Measurements from ENCODE around the gene BCORL1. TPM values are rescaled to one million over a fixed set of nuclear protein-coding genes. Genes with fewer than 3 reads are reported as not detected.

Gene BCORL1
- total RNA-seq, 2 donors from 2014 or later, result 9.9 to 18.8 TPM

DNA sequence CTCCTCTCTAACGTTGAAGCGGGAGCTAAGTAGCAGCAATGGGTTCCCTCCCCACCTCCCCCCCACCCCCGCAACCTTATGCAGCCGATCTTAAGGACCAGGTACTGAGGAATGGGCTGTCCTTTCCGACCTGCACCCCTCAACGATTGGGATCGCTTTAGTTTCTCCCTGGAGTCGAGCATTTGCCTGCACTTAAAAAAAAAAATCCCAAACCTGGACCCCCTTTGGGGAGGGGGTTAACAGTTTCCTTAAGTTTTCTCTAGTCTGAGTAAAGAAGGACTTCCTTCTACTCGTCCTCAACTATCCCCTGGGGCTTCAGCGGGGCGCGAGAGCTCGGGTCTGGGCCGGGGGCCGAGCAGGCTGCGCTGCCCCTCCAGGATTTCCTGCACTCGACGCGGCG is 25.7 kb upstream of the BCORL1 start:
- no peak for ATAC-seq
- Mint-ChIP-seq H3K27me3 (peaks cover 0 to 8% of the 10 kb centered on the region in 2 donors), H3K4me3 (peak overlapping the region; percentile 40), H3K27ac (no peak overlapping the region), H3K36me3 (no peaks in the 10 kb centered on the region), H3K4me1 (ENCODE audit: low read depth in 2 of 2) (peaks cover 16 to 17% of the 10 kb centered on the region in 2 donors), H3K9me3 (no peaks in the 10 kb centered on the region)
- no peak for DNase-seq (ENCODE audit: low spot score)

DNA sequence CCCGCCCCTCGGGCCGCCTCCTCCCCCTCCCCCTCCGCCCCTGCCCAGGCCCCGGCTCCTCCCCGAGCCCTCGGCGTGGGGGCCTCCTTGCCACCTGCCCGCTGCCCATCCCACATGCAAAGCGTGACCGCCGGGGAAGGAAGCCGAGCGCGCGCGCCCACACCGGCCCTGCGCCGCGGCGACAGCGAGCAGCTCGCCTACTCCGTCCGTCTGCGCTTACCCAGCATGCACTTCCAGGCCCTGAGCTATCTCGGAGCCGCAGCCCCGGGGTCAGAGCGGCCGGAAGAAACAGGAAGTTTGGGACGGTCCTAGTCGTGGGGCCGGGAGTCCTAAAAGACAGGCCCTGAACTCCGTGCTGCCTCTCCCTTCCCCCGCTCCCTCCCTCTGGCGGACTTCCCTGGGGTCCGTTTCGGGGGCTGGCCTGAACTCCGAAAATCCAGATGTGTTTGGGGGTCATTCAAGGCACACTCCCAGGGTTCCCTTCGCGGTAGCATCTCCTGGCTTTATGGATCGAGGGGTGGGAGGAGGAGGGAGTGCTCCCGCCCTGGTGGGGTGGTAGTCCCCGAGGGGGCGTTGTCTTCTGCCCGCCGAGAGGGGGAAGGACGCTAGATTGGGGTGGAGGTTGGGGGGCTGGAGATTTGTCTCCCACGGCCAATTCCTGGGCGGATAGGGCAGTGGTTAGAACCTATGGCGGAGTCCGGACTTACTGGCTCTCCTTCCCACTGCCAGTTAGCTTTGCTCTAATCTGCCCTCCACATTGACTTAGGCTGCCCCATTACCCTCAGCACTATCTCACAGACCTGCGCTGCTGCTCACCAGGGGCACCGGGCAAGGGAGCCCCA is 25.0 kb upstream of the BCORL1 start:
- H3K36me3 Mint-ChIP-seq, result no peaks in the 10 kb centered on the region
- ATAC-seq, result peak; percentile 84 to 85
- peak; percentile 79 for DNase-seq (ENCODE audit: low spot score)
- H3K9me3 Mint-ChIP-seq, result no peaks in the 10 kb centered on the region
- H3K4me3 Mint-ChIP-seq, result peak overlapping the region; percentile 54
- peak overlapping the region; percentile 23 to 70 for H3K27ac Mint-ChIP-seq
- H3K27me3 Mint-ChIP-seq, result peaks cover 0 to 8% of the 10 kb centered on the region in 2 donors
- H3K4me1 Mint-ChIP-seq (ENCODE audit: low read depth in 2 of 2), result peaks cover 18 to 20% of the 10 kb centered on the region in 2 donors

DNA sequence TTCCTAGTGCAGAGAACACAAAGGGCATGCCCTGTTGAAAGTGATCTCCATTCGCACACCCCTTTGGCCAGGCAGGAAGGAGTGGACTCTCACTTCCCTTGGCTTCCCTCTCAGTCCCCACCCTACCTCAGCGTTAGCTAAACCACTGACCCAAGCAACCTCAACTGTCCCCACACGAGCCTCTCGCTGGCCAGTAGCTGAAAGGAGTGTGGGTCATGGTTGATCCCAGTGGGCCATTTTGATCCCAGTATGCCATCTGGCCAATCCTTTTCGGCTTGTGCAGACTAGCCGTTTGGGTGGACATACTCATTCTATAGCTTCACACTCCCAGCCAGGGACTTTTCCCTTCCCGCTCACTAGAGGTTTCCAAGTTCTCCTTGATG is 24.4 kb upstream of the BCORL1 start:
- no peaks in the 10 kb centered on the region for H3K36me3 Mint-ChIP-seq
- no peak for DNase-seq (ENCODE audit: low spot score)
- ATAC-seq, result no peak
- H3K4me1 Mint-ChIP-seq (ENCODE audit: low read depth in 2 of 2), result peaks cover 13 to 19% of the 10 kb centered on the region in 2 donors
- H3K9me3 Mint-ChIP-seq, result no peaks in the 10 kb centered on the region
- peak overlapping the region; percentile 54 for H3K4me3 Mint-ChIP-seq
- peaks cover 0 to 8% of the 10 kb centered on the region in 2 donors for H3K27me3 Mint-ChIP-seq
- peak overlapping the region; percentile 23 to 70 for H3K27ac Mint-ChIP-seq

DNA sequence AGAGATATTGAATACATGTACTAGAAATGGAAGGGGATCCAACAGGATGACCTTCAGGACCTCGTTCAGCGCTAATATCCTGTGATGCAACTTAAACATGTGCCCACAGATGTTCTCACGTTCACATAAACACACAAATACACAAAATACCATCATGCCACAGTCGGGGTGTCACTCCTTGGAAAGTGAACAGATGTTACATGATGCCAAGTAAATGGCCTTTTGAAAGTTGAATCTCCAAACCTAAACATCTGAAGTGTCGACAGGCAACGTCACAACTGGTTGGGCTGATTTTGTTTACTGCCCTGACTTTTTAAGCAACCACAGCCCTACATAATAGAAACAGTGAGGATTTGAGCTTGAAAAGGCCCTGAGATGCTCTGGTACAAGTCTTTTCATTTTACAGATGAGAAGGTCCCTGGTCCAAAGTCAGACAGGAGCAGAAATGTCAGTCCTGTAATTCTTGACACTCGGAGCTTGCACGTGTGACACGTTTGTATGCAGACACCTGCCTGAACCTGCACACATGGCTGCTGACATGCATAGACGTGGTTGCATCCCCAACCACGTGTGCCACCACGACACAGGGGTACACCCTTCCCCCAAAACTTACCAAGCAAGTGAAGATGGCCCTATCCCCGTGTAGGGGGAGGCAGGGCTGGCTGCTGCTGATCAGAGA is 23.5 kb upstream of the BCORL1 start:
- Mint-ChIP-seq H3K4me3 (no peak overlapping the region), H3K27ac (no peak overlapping the region), H3K4me1 (ENCODE audit: low read depth in 2 of 2) (peaks cover 13 to 22% of the 10 kb centered on the region in 2 donors), H3K27me3 (peaks cover 0 to 8% of the 10 kb centered on the region in 2 donors), H3K36me3 (no peaks in the 10 kb centered on the region), H3K9me3 (no peaks in the 10 kb centered on the region)
- DNase-seq (ENCODE audit: low spot score), result no peak
- no peak for ATAC-seq

DNA sequence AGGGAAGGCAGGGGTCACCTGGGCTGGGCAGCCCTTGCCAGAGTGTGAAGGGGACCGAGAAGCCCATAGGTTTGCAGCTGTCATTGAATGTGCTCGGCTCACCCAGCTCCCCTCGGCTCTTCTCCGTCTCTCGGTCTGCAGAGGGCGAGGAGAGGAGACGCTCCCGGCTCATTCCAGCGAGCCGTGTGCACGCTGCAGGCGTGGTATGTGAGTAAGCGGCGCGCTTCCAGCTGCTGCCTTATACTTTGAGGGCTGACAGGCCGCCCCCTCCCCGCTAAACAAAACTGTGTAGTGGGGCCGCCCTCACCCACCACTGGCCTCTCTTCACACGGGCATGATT is 23.0 kb upstream of the BCORL1 start:
- no peaks in the 10 kb centered on the region for H3K36me3 Mint-ChIP-seq
- no peak for ATAC-seq
- no peaks in the 10 kb centered on the region for H3K9me3 Mint-ChIP-seq
- peaks cover 0 to 8% of the 10 kb centered on the region in 2 donors for H3K27me3 Mint-ChIP-seq
- H3K27ac Mint-ChIP-seq, result no peak overlapping the region
- no peak for DNase-seq (ENCODE audit: low spot score)
- peaks cover 13 to 22% of the 10 kb centered on the region in 2 donors for H3K4me1 Mint-ChIP-seq (ENCODE audit: low read depth in 2 of 2)
- H3K4me3 Mint-ChIP-seq, result no peak overlapping the region

DNA sequence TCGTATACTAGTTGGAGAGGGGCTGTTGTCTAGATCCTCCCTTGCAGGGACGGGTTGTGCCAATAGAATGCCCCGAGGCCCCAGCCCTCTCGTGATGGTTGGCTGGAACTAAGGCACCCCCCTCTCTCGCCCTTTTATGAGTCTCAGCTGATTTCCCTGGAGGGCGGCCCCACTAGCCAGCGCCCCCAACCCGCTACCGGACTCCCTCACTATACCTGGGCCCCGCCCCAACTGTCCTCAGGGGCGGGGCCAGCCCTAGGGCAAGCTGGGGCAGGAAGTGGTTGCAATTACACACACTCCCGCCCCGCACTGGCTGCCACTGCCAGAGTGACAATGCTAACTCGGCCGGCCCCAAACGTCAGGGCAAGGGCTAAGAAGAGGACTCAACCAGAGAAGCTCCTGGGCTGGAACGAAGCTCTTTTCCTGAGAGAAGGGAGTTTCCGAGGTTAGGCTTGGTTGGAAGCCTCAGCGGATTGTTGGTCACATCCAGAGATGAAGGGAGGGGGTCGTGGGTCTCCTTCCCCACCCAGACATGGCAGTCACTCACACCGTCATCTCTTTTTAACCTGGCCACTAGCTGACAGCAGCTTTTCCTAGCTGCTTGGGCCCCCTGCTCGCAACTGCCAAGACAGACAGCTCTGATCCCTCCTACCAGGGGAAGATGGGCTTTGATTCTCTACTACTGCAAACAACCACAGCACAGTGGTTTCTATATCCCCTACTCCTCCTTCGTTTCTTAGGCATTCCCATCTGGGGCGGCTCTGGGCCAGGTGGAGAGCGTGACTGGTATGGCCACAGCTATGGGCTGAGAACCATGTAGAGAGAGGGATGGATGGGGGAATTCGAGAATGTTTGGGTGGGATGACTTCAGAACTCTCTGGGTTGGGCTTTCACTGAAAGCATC is 21.0 kb upstream of the BCORL1 start:
- Mint-ChIP-seq H3K27me3 (peaks cover 0 to 8% of the 10 kb centered on the region in 2 donors), H3K27ac (peak overlapping the region; percentile 78 to 86), H3K36me3 (no peaks in the 10 kb centered on the region), H3K9me3 (no peaks in the 10 kb centered on the region), H3K4me1 (ENCODE audit: low read depth in 2 of 2) (peaks cover 13 to 22% of the 10 kb centered on the region in 2 donors), H3K4me3 (peak overlapping the region; percentile 74)
- peak; percentile 92 to 96 for ATAC-seq
- peak; percentile 83 for DNase-seq (ENCODE audit: low spot score)

DNA sequence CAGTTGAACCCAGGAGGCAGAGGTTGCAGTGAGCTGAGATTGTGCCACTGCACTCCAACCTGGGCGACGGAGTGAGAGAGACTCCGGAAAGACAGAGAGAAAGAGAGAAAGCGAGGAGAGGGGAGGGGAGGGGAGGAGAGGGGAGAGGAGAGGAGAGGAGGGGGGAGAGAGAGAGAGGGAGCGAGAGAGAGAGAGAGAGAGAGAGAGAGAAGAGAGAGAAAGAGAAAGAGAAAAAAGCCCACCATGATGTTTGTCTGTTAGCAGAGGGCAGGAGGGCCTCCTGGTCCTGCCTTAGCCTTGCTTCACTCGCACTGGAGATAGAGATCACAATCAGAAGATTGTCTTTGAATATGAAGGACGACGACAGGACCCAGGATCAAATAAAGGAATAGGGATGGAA is 18.7 kb upstream of the BCORL1 start:
- H3K9me3 Mint-ChIP-seq, result no peaks in the 10 kb centered on the region
- H3K4me1 Mint-ChIP-seq (ENCODE audit: low read depth in 2 of 2), result peaks cover 7 to 12% of the 10 kb centered on the region in 2 donors
- no peak overlapping the region for H3K4me3 Mint-ChIP-seq
- ATAC-seq (no peak), DNase-seq (ENCODE audit: low spot score) (no peak)
- peaks cover 0 to 3% of the 10 kb centered on the region in 2 donors for H3K27me3 Mint-ChIP-seq
- H3K36me3 Mint-ChIP-seq, result no peaks in the 10 kb centered on the region
- H3K27ac Mint-ChIP-seq, result no peak overlapping the region

DNA sequence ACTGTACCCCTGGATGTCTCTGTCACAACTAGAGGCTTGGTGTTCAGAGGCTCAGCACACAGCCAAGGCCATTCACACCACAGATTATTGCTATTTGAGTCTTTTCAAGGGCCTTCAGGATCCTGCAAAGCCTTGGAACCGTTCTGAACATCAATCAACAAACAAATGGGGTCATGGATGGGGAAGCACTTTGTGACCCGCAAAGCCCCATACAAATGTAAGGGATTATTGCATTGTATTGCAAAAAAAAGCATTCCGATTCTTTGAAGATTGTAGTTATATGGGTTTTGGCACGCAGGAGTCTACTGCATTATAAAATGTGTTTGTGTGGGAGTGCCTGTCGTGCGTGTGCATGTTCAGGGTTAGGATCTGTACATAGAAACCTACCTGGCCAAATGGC is 17.3 kb upstream of the BCORL1 start:
- no peaks in the 10 kb centered on the region for H3K27me3 Mint-ChIP-seq
- no peak overlapping the region for H3K27ac Mint-ChIP-seq
- ATAC-seq (no peak), DNase-seq (ENCODE audit: low spot score) (no peak)
- no peaks in the 10 kb centered on the region for H3K9me3 Mint-ChIP-seq
- no peak overlapping the region for H3K4me3 Mint-ChIP-seq
- no peaks in the 10 kb centered on the region for H3K36me3 Mint-ChIP-seq
- H3K4me1 Mint-ChIP-seq (ENCODE audit: low read depth in 2 of 2), result peaks cover 7 to 12% of the 10 kb centered on the region in 2 donors

DNA sequence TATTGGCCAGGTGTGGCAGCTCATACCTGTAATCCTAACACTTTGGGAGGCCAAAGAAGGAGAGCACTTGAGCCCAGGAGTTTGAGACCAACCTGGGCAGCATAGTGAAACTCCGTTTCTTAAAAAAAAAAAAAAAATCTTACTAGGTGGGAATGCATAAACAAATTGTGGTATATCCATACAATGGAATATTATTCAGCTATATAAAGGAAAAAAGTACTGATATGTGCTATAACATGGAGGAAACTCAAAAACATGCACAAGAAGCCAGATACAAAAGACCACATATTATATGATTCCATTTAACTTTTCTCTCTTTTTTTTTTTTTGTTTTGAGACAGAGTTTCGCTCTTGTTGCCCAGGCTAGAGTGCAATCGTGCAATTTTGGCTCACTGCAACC is 13.5 kb upstream of the BCORL1 start:
- H3K9me3 Mint-ChIP-seq, result no peaks in the 10 kb centered on the region
- ATAC-seq (no peak), DNase-seq (ENCODE audit: low spot score) (no peak)
- H3K4me1 Mint-ChIP-seq (ENCODE audit: low read depth in 2 of 2), result no peaks in the 10 kb centered on the region
- H3K4me3 Mint-ChIP-seq, result no peak overlapping the region
- H3K27ac Mint-ChIP-seq, result no peak overlapping the region
- H3K36me3 Mint-ChIP-seq, result no peaks in the 10 kb centered on the region
- H3K27me3 Mint-ChIP-seq, result peaks cover 8 to 9% of the 10 kb centered on the region in 2 donors

DNA sequence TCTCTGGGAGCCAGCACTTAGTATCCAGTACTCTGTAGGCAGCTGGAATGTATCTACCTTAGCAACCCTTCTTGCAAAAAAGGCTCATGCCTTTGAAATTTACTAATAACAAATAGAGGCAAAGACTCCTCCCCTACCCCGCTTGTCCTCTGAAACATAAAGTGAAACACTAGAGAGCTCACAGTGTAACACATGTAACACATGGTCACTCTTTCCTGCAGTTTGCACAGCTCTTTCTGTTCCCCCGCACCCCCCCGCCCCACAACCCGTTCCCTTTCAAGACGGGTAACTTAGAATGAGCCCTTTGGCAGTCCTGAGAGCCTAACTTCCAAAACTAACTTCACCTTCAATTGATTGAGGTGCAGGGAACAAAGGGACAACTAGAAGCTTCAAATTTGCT is 6.0 kb upstream of the BCORL1 start:
- peaks cover 8 to 12% of the 10 kb centered on the region in 2 donors for H3K27me3 Mint-ChIP-seq
- H3K27ac Mint-ChIP-seq, result no peak overlapping the region
- ATAC-seq (no peak), DNase-seq (ENCODE audit: low spot score) (no peak)
- H3K9me3 Mint-ChIP-seq, result no peaks in the 10 kb centered on the region
- peaks cover 3 to 4% of the 10 kb centered on the region in 2 donors for H3K4me1 Mint-ChIP-seq (ENCODE audit: low read depth in 2 of 2)
- H3K36me3 Mint-ChIP-seq, result no peaks in the 10 kb centered on the region
- H3K4me3 Mint-ChIP-seq, result no peak overlapping the region

DNA sequence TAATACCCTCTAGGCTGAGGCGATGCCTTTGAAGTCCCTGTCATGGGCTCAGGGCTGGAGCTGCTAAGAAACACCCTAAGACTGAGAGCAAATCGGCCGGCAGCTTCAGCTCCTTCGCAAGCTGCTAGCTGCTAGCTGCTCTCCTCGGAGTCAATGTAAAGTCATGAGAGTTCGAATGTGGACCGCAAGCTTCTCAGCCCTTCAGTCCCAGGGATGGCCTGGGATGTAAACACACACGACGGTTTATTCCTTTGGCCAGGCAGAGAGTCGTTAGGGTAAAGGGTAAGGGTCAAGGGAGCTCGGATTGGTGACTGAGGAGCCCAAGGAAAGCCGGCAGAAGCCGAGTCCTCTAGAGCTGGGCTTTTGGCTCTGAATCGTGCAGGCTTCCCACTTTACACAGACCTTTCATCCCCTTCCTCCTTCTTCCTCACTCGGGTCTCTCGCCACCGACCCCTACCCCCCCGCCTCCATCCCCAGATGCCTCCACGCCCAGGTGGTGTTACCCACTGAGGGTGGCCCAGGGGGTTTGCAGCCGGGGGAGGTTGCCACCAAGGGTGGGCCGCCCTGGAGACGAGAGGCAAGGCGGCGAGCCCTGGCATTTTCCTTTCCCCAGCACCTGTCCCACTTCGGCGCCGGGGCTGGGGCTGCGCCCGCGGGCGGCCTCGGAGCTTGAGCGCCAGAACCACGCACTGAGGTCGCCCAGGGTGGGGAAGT is 3.1 kb upstream of the BCORL1 start:
- Mint-ChIP-seq H3K27me3 (peaks cover 0 to under 1% of the 10 kb centered on the region in 2 donors), H3K4me1 (ENCODE audit: low read depth in 2 of 2) (peaks cover 4% of the 10 kb centered on the region in 2 donors), H3K4me3 (peak overlapping the region; percentile 51), H3K9me3 (no peaks in the 10 kb centered on the region), H3K27ac (no peak overlapping the region), H3K36me3 (no peaks in the 10 kb centered on the region)
- DNase-seq (ENCODE audit: low spot score) (no peak), ATAC-seq (no peak)

DNA sequence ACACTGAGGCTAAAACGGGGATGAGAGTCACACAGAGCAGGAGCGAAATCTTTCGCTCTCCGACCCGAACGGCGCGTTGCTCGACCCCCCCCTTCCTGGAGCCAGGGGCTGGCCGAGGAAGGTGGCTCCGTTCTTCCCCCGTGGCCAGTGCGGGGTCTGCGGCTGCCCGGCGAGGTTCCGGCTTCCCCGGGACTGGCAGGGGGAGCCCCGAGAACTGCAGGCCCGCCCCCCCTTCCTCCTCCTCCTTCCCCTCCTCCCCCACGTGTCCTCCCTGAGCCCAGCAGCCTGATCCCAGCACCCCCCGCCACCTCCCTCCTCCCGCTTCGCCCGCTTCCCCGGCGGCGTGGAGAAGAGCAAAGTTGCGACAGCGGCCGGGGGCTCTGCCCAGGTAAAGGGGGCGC is 2.4 kb upstream of the BCORL1 start:
- no peaks in the 10 kb centered on the region for H3K36me3 Mint-ChIP-seq
- H3K4me1 Mint-ChIP-seq (ENCODE audit: low read depth in 2 of 2), result peaks cover 9 to 10% of the 10 kb centered on the region in 2 donors
- H3K27ac Mint-ChIP-seq, result no peak overlapping the region
- no peak for DNase-seq (ENCODE audit: low spot score)
- H3K9me3 Mint-ChIP-seq, result no peaks in the 10 kb centered on the region
- H3K4me3 Mint-ChIP-seq, result no peak overlapping the region
- H3K27me3 Mint-ChIP-seq, result no peaks in the 10 kb centered on the region
- peak in 1 of 2 donors; percentile 11 for ATAC-seq

DNA sequence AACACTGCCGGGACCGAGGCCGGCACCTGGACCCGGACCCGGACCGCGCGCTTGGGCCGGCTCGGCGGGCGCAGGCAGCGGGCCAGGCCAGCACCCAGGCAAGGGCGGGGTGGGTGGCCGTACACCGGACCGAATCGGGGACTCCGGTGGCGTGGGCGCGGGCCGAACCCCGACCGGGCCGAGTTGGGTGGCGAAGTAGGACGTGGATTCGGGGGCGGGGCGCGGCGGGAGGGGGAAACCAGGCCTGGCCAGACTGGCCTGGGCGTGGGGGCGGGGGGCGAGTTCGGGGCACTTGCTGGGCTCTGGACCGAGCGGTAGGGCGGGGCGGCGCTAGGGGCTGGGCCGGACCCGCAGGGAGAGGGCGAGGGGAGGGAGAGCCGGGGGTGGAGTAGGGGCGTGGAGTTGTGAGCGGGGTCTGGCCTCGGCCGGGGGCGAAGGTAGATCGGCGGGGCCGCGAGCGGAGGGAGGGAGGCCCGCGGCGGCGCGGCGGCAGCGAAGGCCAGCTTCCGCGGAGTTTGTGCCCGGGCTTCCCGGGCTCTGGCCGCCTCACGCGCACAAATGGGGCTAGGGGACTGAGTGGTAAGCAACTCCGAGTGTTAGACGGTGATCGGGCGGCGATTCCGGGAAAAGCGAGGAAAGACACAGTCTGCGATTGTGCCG is 1.8 kb upstream of the BCORL1 start:
- ATAC-seq (peak; percentile 3 to 13), DNase-seq (ENCODE audit: low spot score) (no peak)
- Mint-ChIP-seq H3K9me3 (no peaks in the 10 kb centered on the region), H3K4me3 (no peak overlapping the region), H3K27ac (peak overlapping the region in 1 of 2 donors; percentile 50), H3K4me1 (ENCODE audit: low read depth in 2 of 2) (peaks cover 13% of the 10 kb centered on the region in 2 donors), H3K27me3 (peaks cover 0 to 2% of the 10 kb centered on the region in 2 donors), H3K36me3 (no peaks in the 10 kb centered on the region)

Measured in natural killer cell treated with Interleukin-12 subunit alpha and Interleukin-12 subunit beta and Interleukin-15 and Interleukin-18, amount 100 ng/mL, for 72 hours (primary cell).